Thyroid gland (tissue), 4 donors: ENCODE data around the gene CACNB4. TPM values are rescaled to one million over a fixed set of nuclear protein-coding genes. Genes with fewer than 3 reads are reported as not detected.

Experiments
- DNase-seq, 2 donors: peaks; one replicate each; pipeline ENCODE4 v3.0.0-alpha.2; 2019
- H3K27ac ChIP-seq, 3 donors: fragments of 200-600 bp; sonication (generic); 1 replicate in 2 of 3; 2 replicates in 1 of 3; pipeline ENCODE4 v1.5.1; 2016 to 2019; ENCODE audit warnings: mild to moderate bottlenecking in 1 of 3, moderate library complexity in 1 of 3
- H3K27me3 ChIP-seq: fragments of 200-600 bp; sonication (generic); one replicate; pipeline ENCODE4 v1.5.1; 2019
- H3K36me3 ChIP-seq, 2 donors: fragments of 200-600 bp; sonication (generic); one replicate each; pipeline ENCODE4 v1.5.1; 2016 to 2019
- H3K4me1 ChIP-seq, 2 donors: fragments of 200-600 bp; sonication (generic); one replicate each; pipeline ENCODE4 v1.5.1; 2017 to 2019
- H3K4me3 ChIP-seq, 3 donors: fragments of 200-600 bp; sonication (generic); replicated peaks in 1 of 3; 1 replicate in 2 of 3; 2 replicates in 1 of 3; pipeline ENCODE4 v1.5.1; 2016; ENCODE audit warnings: mild to moderate bottlenecking in 1 of 3
- H3K9me3 ChIP-seq: fragments of 200-600 bp; sonication (generic); one replicate; pipeline ENCODE4 v1.5.1; 2017
- POLR2A ChIP-seq, 2 donors: fragments of 450-650 bp; IDR thresholded peaks; one replicate each; pipeline ENCODE4 v1.6.1; 2017; ENCODE audit warnings: antibody characterized with exemption in 2 of 2, mild to moderate bottlenecking in 2 of 2, moderate library complexity in 1 of 2
- WGBS, 2 donors: methylation state at CpG; one replicate each; pipeline ENCODE4 v1.1.5; 2017; 5-methylcytosine and 5-hydroxymethylcytosine counted together
- intact Hi-C: fragments of 100-400 bp; cut with DNase I; formaldehyde crosslinking; loops from one replicate; pipeline ENCODE4 v1.15.1; 2023
- total RNA-seq, 4 donors: library from RNA; depleted of rRNA; stranded (reverse); fragments of >200 nt; gene quantifications; one replicate each; pipeline ENCODE4 v1.2.3, GENCODE V29; 2016
- TF ChIP-seq, protein P1 (sequence below), 6 experiments: fragments of 200-600 bp in 3 of 6; fragments of 450-650 bp in 3 of 6; sonication (generic) in 3 of 6; IDR thresholded peaks; one replicate each; pipeline ENCODE4 v1.5.1; 2016 to 2019; ENCODE audit warnings: antibody characterized with exemption in 6 of 6, mild to moderate bottlenecking in 2 of 6, inconsistent platforms in 1 of 6, moderate library complexity in 1 of 6

The CACNB4 gene
- 1 to 10 TPM; 3.0 to 3.6 (median 3.2) TPM for total RNA-seq

DNA sequence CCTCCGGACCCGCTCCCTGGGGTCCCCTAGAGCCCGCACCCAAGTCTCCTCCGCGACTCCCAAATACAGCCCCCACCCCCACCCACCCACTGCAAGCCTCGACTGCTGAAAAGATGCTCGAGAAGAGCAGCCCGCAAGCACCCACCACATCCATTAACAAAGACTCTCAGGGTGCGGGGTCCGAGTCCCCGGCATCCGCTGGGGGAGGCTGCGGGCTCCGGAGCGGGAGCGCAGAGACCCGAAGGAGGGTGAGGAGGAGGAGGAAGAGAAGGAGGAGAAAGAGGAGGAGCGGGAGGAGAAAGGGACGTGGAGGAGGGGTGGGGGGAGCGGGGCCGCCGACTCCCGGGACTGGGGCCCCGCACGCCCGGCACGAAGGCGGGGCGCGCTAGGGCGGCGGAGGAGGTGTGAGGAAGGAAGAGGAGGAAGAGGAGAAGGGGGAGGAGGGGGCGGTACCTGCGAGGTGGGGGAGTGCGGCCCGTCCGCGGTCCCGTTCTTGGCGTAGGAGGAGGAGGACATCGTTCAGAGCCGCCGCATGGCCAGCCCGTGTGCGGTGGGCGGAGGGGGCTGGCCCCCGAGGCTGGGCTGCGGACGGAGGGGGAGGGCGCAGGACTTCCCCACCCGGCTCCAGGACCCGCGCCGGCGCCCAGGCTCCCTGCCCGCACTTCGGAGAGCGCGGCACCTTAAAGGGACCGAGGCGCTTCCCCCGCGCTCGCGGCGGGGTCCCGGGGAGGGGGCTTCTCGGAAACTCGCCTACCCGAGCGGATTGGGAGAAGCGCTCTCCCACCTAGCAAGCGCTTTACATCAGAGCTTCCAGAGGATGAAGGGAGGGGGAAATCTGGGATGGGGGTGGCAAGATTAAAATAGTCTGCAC, at the start of gene CACNB4:
Gene CACNB4 (minus strand): TSS at position 549 of the 871 bp plus-strand sequence.
- WGBS, 2 donors = 1 to 3% methylated on average over 47 to 48 of the region's 73 CpGs
- H3K27ac ChIP-seq = no peak within 1 kb of the TSS
- H3K36me3 ChIP-seq = no peaks in the 10 kb centered on the region
- peak within 1 kb of the TSS; percentile 5 to 59 (median 54) for H3K4me3 ChIP-seq
- H3K9me3 ChIP-seq = no peaks in the 10 kb centered on the region
- intact Hi-C loops = no loop called here
- peaks cover 7 to 11% of the 10 kb centered on the region in 2 donors for H3K4me1 ChIP-seq
- TF ChIP-seq POLR2A (IDR thresholded peaks at IDR 0.05) = no peak
- TF ChIP-seq, protein P1, sequence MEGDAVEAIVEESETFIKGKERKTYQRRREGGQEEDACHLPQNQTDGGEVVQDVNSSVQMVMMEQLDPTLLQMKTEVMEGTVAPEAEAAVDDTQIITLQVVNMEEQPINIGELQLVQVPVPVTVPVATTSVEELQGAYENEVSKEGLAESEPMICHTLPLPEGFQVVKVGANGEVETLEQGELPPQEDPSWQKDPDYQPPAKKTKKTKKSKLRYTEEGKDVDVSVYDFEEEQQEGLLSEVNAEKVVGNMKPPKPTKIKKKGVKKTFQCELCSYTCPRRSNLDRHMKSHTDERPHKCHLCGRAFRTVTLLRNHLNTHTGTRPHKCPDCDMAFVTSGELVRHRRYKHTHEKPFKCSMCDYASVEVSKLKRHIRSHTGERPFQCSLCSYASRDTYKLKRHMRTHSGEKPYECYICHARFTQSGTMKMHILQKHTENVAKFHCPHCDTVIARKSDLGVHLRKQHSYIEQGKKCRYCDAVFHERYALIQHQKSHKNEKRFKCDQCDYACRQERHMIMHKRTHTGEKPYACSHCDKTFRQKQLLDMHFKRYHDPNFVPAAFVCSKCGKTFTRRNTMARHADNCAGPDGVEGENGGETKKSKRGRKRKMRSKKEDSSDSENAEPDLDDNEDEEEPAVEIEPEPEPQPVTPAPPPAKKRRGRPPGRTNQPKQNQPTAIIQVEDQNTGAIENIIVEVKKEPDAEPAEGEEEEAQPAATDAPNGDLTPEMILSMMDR (IDR thresholded peaks at IDR 0.05) = no peak
- H3K27me3 ChIP-seq = no peaks in the 10 kb centered on the region
- no peak for DNase-seq

DNA sequence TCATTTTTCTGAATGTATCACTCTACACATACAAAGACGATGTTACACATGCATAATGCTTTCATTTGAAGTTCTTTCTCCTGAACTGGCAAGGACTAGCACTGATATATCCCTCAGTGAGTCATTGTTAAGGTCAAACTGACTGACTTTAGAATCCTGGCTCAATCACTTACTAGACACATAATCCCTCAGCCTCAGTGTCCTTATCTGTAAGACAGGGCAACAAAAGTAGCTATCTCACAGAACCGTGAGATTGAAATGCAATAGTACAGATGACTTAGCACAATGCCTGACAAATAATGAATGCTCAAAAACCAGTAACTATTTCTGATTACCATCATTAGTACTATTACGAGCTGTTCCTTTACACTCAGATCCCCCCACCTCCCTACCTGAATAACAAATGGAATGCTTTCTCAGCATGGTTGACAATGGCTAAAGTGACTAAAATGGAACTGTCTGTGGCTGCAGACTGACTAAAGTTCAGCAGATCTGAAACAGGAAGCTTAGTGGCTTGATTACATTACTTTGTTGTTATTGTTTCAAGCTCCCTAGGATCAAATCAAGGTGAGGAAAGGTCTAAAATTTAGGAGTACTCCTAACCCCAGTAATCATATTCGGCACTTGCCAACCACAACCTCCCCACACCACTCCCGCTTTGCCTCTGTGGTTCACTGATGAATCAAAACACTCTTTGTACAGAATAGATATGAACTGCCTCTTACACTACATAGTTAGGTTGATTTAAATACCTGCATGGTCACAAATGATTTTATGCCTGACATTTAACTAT, 35.8 kb upstream of the CACNB4 start:
- intact Hi-C loops = no loop called here
- no peak overlapping the region for H3K4me3 ChIP-seq
- DNase-seq = no peak
- no peaks in the 10 kb centered on the region for H3K4me1 ChIP-seq
- WGBS, 2 donors = 92 to 93% methylated on average over 5 of the region's 5 CpGs
- H3K36me3 ChIP-seq = no peaks in the 10 kb centered on the region
- no peak overlapping the region for H3K27ac ChIP-seq
- H3K27me3 ChIP-seq = no peaks in the 10 kb centered on the region
- TF ChIP-seq, protein P1 (IDR thresholded peaks at IDR 0.05) = no peak
- no peak for TF ChIP-seq POLR2A (IDR thresholded peaks at IDR 0.05)
- H3K9me3 ChIP-seq = no peaks in the 10 kb centered on the region

DNA sequence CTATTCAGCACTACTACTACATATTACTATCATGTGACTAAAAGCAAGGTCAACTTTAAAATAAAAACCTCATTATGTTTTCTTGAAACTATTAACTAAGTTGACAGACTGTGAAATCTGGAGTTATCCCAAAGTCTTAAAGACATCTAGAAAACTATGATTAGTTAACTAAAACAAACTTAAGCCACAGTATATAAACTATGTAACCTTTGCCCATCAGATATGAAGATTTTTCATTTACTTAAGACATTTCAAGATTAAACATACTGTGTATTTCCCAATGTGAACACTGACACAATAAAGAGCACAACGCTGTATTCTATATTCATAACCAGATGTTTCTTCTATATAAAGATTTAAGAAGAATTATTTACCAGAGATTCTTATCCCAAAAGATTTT, 33.5 kb upstream of the CACNB4 start:
- Histone ChIP-seq H3K27ac (no peak overlapping the region), H3K4me1 (no peaks in the 10 kb centered on the region), H3K36me3 (no peaks in the 10 kb centered on the region), H3K27me3 (no peaks in the 10 kb centered on the region), H3K9me3 (no peaks in the 10 kb centered on the region), H3K4me3 (no peak overlapping the region)
- TF ChIP-seq, protein P1 (IDR thresholded peaks at IDR 0.05) = no peak
- no peak for TF ChIP-seq POLR2A (IDR thresholded peaks at IDR 0.05)
- intact Hi-C loops = no loop called here
- DNase-seq = no peak
- 66 to 79% methylated on average over 1 of the region's 1 CpG for WGBS, 2 donors

DNA sequence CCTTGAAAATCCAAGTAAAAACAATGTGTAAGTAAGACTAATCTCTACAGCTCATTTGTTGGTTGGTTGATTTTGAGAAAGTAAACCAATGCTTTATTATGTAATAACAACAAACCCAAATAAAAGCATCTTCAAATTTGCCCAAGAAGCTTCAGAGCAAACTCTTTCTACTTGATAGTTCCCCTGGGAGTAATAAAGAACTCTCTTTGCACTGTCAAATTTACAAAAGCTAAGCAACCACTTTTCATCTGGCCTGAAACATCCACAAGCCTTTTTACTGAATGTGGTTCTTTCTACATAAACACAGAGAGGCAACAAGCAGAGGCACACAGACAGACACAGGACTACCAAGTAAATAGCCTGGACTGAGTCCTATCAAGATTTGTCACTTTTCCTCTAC, 28.8 kb upstream of the CACNB4 start:
- Histone ChIP-seq H3K9me3 (no peaks in the 10 kb centered on the region), H3K4me1 (no peaks in the 10 kb centered on the region), H3K36me3 (peaks cover 0 to 11% of the 10 kb centered on the region in 2 donors), H3K4me3 (no peak overlapping the region), H3K27ac (no peak overlapping the region), H3K27me3 (no peaks in the 10 kb centered on the region)
- DNase-seq = no peak
- TF ChIP-seq POLR2A (IDR thresholded peaks at IDR 0.05) = no peak
- TF ChIP-seq, protein P1 (IDR thresholded peaks at IDR 0.05) = no peak
- intact Hi-C loops = no loop called here

DNA sequence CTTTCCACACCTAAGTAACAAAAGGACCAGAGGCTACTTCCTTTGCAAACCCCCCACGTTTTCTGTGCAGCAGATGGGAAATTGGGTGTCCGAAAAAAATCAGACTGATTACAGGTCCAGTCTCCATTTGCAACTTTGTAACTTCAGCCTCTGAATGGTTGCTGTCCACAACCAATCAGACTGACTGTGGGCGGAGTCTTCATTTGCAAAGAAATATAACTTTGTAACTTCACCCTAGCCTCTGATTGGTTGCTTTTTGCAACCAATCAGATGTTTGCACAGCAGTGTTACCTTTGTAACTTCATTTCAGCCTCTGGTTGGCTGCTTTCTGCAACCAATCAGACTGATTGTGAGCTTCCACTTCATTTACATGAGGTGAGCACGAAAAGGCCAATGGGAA, 27.8 kb upstream of the CACNB4 start:
- H3K27me3 ChIP-seq = no peaks in the 10 kb centered on the region
- no peak overlapping the region for H3K27ac ChIP-seq
- no peak for TF ChIP-seq POLR2A (IDR thresholded peaks at IDR 0.05)
- TF ChIP-seq, protein P1 (IDR thresholded peaks at IDR 0.05) = no peak
- no peaks in the 10 kb centered on the region for H3K9me3 ChIP-seq
- whole genome bisulfite sequencing, 2 donors = 88 to 92% methylated on average over 4 of the region's 4 CpGs
- peaks cover 0 to 11% of the 10 kb centered on the region in 2 donors for H3K36me3 ChIP-seq
- intact Hi-C loops = no loop called here
- H3K4me1 ChIP-seq = no peaks in the 10 kb centered on the region
- no peak overlapping the region for H3K4me3 ChIP-seq
- DNase-seq = no peak
